Gastrocnemius medialis (tissue), 4 donors: ENCODE results near the gene TGFBR2.

Experiments used
- CTCF ChIP-seq, 5 experiments: fragments of 450-650 bp in 3 of 5; fragments of 200-600 bp in 2 of 5; sonication (generic) in 2 of 5; IDR thresholded peaks in 4 of 5; conservative IDR thresholded peaks in 1 of 5; 1 replicate in 4 of 5; 2 replicates in 1 of 5; pipeline ENCODE4 v1.5.1; 2016 to 2019; ENCODE audit warnings: antibody characterized with exemption in 5 of 5, mild to moderate bottlenecking in 3 of 5, moderate library complexity in 3 of 5
- POLR2A ChIP-seq, 2 donors: fragments of 450-650 bp; IDR thresholded peaks; one replicate each; pipeline ENCODE4 v1.6.1; 2017; ENCODE audit warnings: antibody characterized with exemption in 2 of 2, mild to moderate bottlenecking in 2 of 2, moderate library complexity in 2 of 2

- TF ChIP-seq CTCF (IDR thresholded peaks at IDR 0.05 in 4 of 5, conservative IDR thresholded peaks at IDR 0.05 in 1 of 5) (no peak), POLR2A (IDR thresholded peaks at IDR 0.05) (no peak)
These were observed 77.4 kb downstream of the TGFBR2 start for GRCh38 chr3:30683769-30684168.
